HG02588 (cell line): Measurements from ENCODE around the gene PLEKHA5.
"Not testable (repeated sequence)": the region's sequence is repeated elsewhere in the genome, so short reads cannot be mapped to it uniquely, and the experiment has no call there.

ENCODE experiments used
- ATAC-seq: cut with Tn5 transposase; IDR thresholded peaks from one replicate; pipeline ENCODE4 v1.9.1; 2021; ENCODE audit warnings: mild to moderate bottlenecking, moderate library complexity; ENCODE audit not compliant: unreplicated experiment

PLEKHA5 gene

DNA sequence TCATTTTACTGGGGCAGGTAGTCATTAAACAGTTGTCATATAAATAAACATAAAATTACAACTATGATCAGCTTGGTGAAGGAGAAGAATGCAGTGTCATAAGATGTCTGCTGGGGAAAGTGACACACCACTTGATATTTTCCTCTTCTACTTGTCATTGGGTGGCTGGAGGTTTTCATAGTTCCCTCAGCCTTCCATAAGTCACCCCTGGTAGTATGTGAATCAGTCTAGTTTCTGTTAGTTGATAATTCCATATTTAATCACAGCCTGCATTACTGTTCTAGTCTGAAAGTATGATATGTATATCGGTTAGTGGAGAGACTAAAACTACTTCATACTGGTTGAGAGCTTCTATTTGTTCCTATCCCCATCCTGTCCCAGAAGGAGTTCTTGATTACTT is 38.2 kb downstream of the PLEKHA5 start:
- ATAC-seq, result no peak

GRCh38 chr12:19168644-19169043 is 39.1 kb downstream of the PLEKHA5 start:
- no peak for ATAC-seq

DNA sequence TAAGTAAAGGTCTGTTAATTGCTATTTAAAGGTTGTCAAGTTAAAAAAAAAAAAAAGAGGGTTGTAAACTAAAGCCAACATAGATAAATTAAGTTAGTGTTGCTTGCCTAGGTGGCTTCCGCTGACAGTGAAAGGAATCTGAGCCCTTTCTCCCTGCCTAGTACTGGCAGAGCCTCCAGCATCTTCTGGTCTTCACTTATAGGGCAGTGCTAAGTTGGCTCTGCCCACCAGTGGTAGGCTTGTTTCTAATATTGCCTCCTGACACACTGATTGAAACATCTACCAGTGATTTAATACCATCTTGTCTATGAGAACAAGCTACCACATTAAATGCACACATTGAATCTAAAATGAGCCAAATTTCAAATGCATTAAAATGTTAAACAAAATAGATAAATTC is 39.7 kb downstream of the PLEKHA5 start:
- ATAC-seq, result no peak

GRCh38 chr12:19170286-19170685 is 40.8 kb downstream of the PLEKHA5 start:
- ATAC-seq, result not testable (repeated sequence)

- ATAC-seq, result no peak
Observed at GRCh38 chr12:19171731-19172130, 42.2 kb downstream of the PLEKHA5 start.

DNA sequence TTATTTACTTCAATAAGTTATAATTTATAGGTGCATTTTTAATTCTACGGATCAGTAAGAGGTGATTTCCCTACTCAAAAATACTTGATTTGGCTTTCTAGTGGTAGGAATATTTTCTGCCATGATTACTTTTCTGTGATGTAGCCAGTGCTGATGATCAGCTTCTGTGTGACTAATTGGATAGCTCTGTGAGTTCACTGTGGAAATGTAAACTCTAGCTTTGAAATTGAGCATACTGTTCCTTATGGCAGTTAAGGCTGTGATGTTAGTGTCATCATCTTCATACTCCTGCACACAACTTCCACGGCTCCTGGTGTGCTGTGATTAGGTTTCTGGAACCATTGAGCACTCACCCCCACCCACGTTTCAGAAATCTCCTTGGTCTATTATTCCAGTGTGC is 48.2 kb downstream of the PLEKHA5 start:
- ATAC-seq, result no peak

- ATAC-seq, result no peak
Observed at GRCh38 chr12:19179986-19180385, 50.5 kb downstream of the PLEKHA5 start.

DNA sequence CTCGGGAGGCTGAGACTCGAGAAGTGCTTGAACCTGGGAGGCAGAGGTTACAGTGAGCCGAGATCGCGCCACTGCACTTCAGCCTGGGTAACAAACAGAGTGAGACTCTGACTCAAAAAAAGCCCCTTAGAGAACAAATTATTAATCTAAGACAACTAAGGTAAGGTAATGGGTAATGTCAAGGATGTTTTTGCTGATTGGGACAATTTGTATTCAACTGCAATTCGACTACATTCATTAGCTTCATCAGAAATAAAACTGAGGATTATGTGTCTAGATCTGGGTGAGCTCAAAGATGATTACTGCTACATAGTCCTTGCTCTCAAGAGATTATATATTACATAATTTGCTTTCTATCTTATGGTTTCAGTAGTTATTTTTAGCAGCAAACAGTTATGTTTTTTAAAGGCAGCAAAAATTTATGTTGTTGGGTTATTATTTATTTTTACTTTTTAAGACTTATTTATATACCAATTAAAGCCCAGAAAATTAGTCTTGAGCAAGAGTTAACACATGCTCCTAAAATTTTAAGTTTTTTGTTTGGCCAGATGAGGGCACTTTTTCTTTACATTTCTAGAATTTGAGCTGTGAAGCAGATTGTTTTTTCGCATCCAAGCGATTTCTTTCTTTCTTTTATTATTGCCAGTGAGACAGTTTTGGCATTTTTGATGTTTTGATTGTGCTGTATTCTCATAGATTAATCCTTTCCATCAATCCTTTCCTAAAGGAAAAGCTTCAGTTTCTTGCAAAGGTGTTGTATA is 52.3 kb downstream of the PLEKHA5 start:
- no peak for ATAC-seq

DNA sequence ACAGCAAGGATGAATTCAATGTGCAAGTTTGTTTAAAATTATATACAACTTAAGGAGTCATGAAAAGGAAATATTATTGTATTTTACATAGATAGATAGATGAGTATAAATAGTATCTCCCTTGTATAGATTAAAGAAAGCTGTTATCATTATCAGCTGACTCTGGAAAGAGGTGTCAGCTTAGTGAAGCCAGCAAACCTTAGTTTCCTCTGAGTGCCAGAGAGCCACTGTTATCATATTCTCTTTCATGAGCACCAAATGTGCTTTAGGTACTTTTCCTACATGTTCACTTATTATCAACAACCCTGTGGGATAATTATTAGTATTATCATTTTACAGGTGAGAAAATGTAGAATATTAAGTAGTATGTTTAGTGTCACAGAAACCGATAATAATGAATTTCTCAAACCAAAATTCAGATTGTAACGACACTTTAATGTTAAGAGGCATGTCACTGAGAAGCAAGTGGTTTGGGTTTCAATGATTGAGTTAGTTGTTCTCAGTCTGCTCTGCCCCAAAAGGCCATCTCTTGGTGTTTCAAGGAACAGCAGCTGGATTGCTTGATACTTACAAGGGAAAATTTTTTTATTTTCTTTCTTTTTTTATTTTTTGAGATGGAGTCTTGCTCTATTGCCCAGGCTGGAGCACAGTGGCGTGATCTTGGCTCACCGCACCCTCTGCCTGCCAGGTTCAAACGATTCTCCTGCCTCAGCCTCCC is 53.7 kb downstream of the PLEKHA5 start:
- no peak for ATAC-seq

- ATAC-seq, result no peak
Observed at GRCh38 chr12:19185262-19185929, 55.9 kb downstream of the PLEKHA5 start.

DNA sequence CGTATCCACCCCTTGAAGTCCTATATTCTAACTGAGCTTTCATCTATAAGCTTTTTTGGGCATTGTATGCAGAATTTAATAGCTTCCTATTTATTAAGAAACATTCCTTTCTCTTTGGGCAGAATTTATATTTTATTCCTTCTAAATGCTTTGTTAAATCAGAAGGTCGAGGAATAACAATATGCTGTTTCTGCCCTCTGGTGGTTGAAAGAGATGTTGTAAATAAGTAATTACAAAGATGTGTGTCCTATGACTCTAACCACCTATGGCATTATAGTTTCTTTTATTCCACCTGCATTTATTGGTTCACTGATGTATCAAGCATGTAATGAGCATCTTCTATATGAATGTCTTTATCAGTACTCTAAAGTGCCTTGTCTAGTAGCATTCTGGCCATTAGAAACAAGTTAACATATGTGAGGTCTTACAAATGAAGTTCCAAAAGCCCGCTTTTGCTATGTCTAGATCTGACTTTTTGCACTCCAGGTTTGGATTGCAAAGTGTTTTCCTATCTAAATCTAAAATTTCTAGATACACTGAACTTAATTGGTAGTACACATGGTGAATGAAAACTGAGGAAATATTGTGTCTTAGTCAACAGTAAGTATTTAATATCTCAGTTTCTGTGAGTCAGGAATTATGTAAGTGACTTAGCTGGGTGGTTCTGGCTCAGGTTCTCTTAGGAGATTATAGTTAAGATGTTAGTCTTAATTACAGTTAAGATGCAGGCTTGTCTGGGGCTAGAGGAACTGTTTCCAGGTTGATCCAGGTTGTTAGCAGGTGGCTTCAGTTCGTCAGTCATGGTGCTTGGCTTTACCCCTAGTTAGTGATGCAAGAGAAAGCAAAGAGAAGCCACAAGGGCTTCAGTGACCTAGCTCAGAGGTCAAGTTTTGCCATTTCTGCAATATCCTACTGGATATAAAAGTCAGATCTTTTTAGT is 57.5 kb downstream of the PLEKHA5 start:
- no peak for ATAC-seq

DNA sequence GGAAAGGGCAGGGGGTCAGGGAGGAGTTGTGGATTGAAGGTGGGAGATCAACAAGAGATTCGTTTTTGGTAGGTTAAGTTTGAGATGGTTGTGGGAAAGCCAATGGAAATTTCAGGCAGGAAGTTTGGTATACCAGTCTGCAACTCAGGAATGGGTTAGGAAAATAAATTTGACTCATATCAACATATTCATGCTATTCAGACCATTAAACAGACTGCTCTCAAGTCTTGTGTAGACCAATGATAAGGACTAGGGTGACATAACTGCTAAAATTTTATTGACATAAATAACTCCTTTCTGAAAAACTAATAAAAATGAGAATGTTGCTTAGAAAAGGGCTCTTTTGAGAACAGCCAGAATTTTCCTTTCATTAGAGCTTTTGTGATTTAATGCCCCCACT is 60.0 kb downstream of the PLEKHA5 start:
- ATAC-seq, result no peak

GRCh38 chr12:19190292-19191031 is 60.9 kb downstream of the PLEKHA5 start:
- ATAC-seq, result no peak

GRCh38 chr12:19191089-19191488 is 61.6 kb downstream of the PLEKHA5 start:
- no peak for ATAC-seq

DNA sequence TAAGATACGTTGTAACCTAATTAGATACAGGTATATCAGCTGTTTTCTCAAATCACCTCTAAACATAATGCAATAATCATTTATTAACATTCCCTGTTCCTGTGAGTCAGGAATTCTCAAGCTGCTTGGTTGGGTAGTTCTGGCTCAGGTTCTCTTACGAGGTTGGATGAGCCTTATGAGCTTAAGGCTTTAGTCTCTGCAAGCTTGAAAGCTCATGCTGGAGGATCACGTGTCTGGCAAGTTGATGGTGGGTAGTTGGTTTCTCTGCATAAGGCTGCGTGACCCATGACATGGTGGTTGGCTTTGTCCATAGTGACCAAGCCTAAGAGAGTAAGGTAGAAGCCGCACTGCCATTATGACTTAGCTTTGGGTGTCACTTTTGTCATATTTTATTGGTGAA is 62.0 kb downstream of the PLEKHA5 start:
- no peak for ATAC-seq

- ATAC-seq, result no peak
Observed at GRCh38 chr12:19192710-19193109, 63.2 kb downstream of the PLEKHA5 start.

DNA sequence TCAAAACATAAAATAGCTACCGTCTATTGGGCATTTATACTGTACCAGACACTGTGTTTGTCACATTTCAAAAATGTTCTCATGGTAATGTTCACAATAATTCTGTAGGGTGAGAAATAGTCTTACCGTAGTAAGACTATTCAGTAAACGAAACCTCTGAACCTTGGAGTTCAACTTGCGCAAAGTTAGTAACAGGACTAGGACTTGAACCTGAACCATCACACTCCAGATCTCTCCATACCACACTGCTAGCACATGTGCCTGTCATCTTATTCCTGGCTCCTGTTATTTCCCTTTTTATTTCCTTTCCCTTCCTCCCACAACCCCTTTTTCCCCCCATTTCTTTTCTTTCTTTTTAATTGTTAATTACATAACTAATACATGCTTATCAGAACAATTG is 65.4 kb downstream of the PLEKHA5 start:
- no peak for ATAC-seq

DNA sequence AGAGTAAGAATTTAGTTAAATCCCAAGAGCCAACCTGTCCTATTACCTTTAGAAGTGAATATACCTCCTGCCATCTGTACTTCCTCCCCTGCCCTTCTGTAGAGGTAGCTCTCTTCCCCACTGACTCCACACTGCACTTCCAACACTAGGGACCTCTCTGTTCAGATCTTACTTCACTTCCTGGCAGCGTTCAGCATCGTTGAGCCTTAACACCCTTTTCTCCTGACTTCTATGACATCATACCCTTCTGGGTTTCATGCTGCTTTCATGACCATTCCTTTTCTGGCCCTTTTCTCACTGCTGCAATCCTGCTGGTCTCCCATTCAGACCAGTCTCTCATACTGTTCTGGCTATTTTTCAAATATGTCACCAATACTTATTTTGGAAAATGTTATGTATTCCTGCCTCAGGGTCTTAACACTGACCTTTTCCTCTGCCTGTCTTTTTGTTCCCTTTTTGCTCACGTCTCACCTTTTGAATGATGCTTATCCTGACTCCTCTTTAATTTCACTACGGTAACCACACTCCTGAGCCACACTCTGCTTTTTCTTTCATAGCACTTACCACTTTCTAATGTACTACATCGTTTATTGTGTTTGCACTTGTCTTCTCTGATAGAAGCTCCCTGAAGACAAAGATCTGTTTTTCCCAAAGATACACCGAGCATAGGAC is 67.6 kb downstream of the PLEKHA5 start:
- no peak for ATAC-seq

DNA sequence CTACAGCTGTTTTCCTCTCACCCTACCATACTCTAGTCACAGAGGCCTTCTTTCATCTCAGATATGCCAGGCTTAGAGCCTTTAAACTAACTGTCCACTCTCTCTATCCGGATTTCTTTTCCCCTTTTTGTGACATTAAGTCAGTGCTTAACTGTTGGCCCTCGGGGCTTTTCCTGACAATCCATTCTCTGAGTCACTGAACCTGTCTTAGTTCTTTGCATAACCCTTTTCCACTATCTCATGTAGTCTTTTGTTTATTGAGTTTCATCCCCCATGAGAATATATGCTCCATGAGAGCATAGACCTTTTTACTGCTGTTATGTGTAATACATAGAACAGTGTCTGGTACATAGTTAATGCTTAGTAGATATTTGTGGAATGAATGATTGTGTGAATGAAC is 68.7 kb downstream of the PLEKHA5 start:
- no peak for ATAC-seq

DNA sequence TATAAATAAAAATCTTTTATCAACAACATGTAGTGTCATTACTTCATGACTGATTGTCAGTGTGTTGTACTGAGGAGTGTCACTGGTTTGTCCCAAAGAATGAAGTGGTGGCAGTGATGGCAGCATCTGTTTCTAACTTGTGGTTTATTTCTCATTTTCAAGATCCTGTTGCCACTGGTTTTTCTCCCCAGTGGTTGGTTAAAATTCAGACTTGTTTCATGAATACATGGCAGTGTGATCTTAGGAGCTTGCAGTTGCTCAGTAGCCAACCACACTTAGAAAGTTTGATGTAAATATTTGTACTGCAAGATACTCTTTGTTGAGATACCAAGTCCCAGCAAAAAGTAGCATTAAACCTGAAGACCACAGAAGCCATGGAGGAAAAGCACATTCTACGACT is 69.8 kb downstream of the PLEKHA5 start:
- ATAC-seq, result no peak
